ENCODE measurements around the gene DUSP8. TPM values are rescaled to one million over a fixed set of nuclear protein-coding genes. Genes with fewer than 3 reads are reported as not detected.

The DUSP8 gene
- total RNA-seq, 1 experiment from 2014 or later: 2.4 TPM

- ChIA-PET POLR2A (interaction anchor here (0.6 kb wide), 1 partner anchor 25 kb away, joined by 4 read pairs; no protein-coding TSS in a partner anchor), CTCF (interaction anchor here (5.3 to 14.8 kb wide), 2 partner anchors 25 kb away, joined by 57 to 457 read pairs; no protein-coding TSS in a partner anchor)
- Mint-ChIP-seq H3K36me3 (no peaks in the 10 kb centered on the region), H3K27ac (no peak overlapping the region), H3K9me3 (no peaks in the 10 kb centered on the region), H3K27me3 (ENCODE audit: low read depth) (peaks cover 59% of the 10 kb centered on the region), H3K4me1 (peaks cover 13% of the 10 kb centered on the region), H3K4me3 (peak overlapping the region; percentile 38; the same call in 1 of the 2 replicates)
- DNase-seq (ENCODE audit: low spot score): no peak
- TF ChIP-seq USF1 (CRISPR knock-in tag; IDR thresholded peaks at IDR 0.05): no peak
- TF ChIP-seq SP1 (CRISPR knock-in tag; conservative IDR thresholded peaks at IDR 0.05): 0 out of 2 replicates have a peak, but pooled peaks have one; percentile 16
- peak; percentile 77; the same call in 1 of the 2 replicates for TF ChIP-seq ZNF281 (CRISPR knock-in tag; IDR thresholded peaks at IDR 0.05)
- peak; percentile 13; the same call in 1 of the 2 replicates for ATAC-seq
These were observed 943 bp downstream of the DUSP8 start for GRCh38 chr11:1570896-1571759.

- no peak for ATAC-seq
- Mint-ChIP-seq H3K27ac (no peak overlapping the region), H3K36me3 (no peaks in the 10 kb centered on the region), H3K9me3 (no peaks in the 10 kb centered on the region), H3K27me3 (ENCODE audit: low read depth) (peaks cover 54% of the 10 kb centered on the region), H3K4me3 (peak overlapping the region; percentile 38; the same call in 1 of the 2 replicates), H3K4me1 (peaks cover 13% of the 10 kb centered on the region)
- TF ChIP-seq NFE2L1 (CRISPR knock-in tag; IDR thresholded peaks at IDR 0.05) (no peak), USF1 (CRISPR knock-in tag; IDR thresholded peaks at IDR 0.05) (peak; percentile 71), ZNF263 (CRISPR knock-in tag; IDR thresholded peaks at IDR 0.05; ENCODE audit: low read depth) (no peak), USF2 (CRISPR knock-in tag; IDR thresholded peaks at IDR 0.05) (peak; percentile 73)
- CTCF ChIA-PET: interaction anchor here (5.3 to 14.8 kb wide), 2 partner anchors 25 to 26 kb away, joined by 57 to 457 read pairs; no protein-coding TSS in a partner anchor
- no peak for DNase-seq (ENCODE audit: low spot score)
- POLR2A ChIA-PET: interaction anchor here (0.6 kb wide), 1 partner anchor 24 kb away, joined by 4 read pairs; no protein-coding TSS in a partner anchor
These were observed 1.6 kb downstream of the DUSP8 start for GRCh38 chr11:1570531-1570895.

- DNase-seq (ENCODE audit: low spot score) (no peak), ATAC-seq (no peak)
- TF ChIP-seq KAT7 (CRISPR knock-in tag; IDR thresholded peaks at IDR 0.05; ENCODE audit: borderline replicate concordance) (no peak), CBFB (CRISPR knock-in tag; IDR thresholded peaks at IDR 0.05; ENCODE audit: low read depth) (no peak), GABPB1 (CRISPR knock-in tag; IDR thresholded peaks at IDR 0.05) (0 out of 2 replicates have a peak, but pooled peaks have one; percentile 21)
- H3K9me3 Mint-ChIP-seq: no peaks in the 10 kb centered on the region
- peaks cover 51% of the 10 kb centered on the region for H3K27me3 Mint-ChIP-seq (ENCODE audit: low read depth)
- CTCF ChIA-PET: interaction anchor here (0.8 to 14.8 kb wide), 3 partner anchors 14 to 24 kb away, joined by 4 to 457 read pairs (median 5); no protein-coding TSS in a partner anchor
- POLR2A ChIA-PET: interaction anchor here (0.6 kb wide), 1 partner anchor 28 kb away, joined by 3 read pairs; no protein-coding TSS in a partner anchor
- no peaks in the 10 kb centered on the region for H3K36me3 Mint-ChIP-seq
- H3K4me1 Mint-ChIP-seq: peaks cover 13% of the 10 kb centered on the region
- no peak overlapping the region; the same call in 1 of the 2 replicates for H3K4me3 Mint-ChIP-seq
- H3K27ac Mint-ChIP-seq: no peak overlapping the region
These were observed 2.0 kb downstream of the DUSP8 start for GRCh38 chr11:1570001-1570453.

- H3K9me3 Mint-ChIP-seq: no peaks in the 10 kb centered on the region
- no peaks in the 10 kb centered on the region for H3K36me3 Mint-ChIP-seq
- CTCF ChIA-PET: interaction anchor here (0.8 to 14.8 kb wide), 4 partner anchors 13 to 26 kb away, joined by 4 to 457 read pairs (median 7); no protein-coding TSS in a partner anchor
- H3K27ac Mint-ChIP-seq: no peak overlapping the region
- H3K4me3 Mint-ChIP-seq: no peak overlapping the region
- POLR2A ChIA-PET: interaction anchor here (0.6 kb wide), 1 partner anchor 28 kb away, joined by 3 read pairs; no protein-coding TSS in a partner anchor
- ATAC-seq: no peak
- peaks cover 49% of the 10 kb centered on the region for H3K27me3 Mint-ChIP-seq (ENCODE audit: low read depth)
- H3K4me1 Mint-ChIP-seq: peaks cover 13% of the 10 kb centered on the region
- DNase-seq (ENCODE audit: low spot score): no peak
- no peak for TF ChIP-seq TEAD4 (CRISPR knock-in tag; IDR thresholded peaks at IDR 0.05)
- no peak for TF ChIP-seq NR2C2 (CRISPR knock-in tag; IDR thresholded peaks at IDR 0.05)
- TF ChIP-seq PRDM15 (CRISPR knock-in tag; IDR thresholded peaks at IDR 0.05): no peak
- TF ChIP-seq NFE2L1 (CRISPR knock-in tag; IDR thresholded peaks at IDR 0.05): no peak
- no peak for TF ChIP-seq ZMAT4 (CRISPR knock-in tag; IDR thresholded peaks at IDR 0.05)
- no peak for TF ChIP-seq NFYB (CRISPR knock-in tag; conservative IDR thresholded peaks at IDR 0.05; ENCODE audit: low read depth)
- no peak for TF ChIP-seq KAT7 (CRISPR knock-in tag; IDR thresholded peaks at IDR 0.05; ENCODE audit: borderline replicate concordance)
- TF ChIP-seq SP1 (CRISPR knock-in tag; conservative IDR thresholded peaks at IDR 0.05): no peak
- TF ChIP-seq NFATC4 (CRISPR knock-in tag; IDR thresholded peaks at IDR 0.05): no peak
These were observed 2.8 kb downstream of the DUSP8 start for GRCh38 chr11:1569251-1569780.

Data from WTC11 (cell line).